Right cardiac atrium (tissue), 5 donors: ENCODE results near the gene RPTOR. TPM values are rescaled to one million over a fixed set of nuclear protein-coding genes. Genes with fewer than 3 reads are reported as not detected.
"Not testable (repeated sequence)": the region's sequence is repeated elsewhere in the genome, so short reads cannot be mapped to it uniquely, and the experiment has no call there.

ENCODE experiments used
- ATAC-seq, 2 donors: fragments of 200-7000 bp; cut with Tn5 transposase; one replicate each; pipeline versions ENCODE4 v1.8.0 to v1.9.1; 2020; ENCODE audit warnings: moderate library complexity in 2 of 2, mild to moderate bottlenecking in 1 of 2
- DNase-seq, 3 donors: peaks; one replicate each; pipeline ENCODE4 v3.0.0-alpha.2; 2020
- H3K27ac ChIP-seq: one replicate; pipeline ENCODE4 v1.5.1; 2013; ENCODE audit warnings: mild to moderate bottlenecking, low read length, control low read depth, moderate library complexity
- H3K27me3 ChIP-seq: one replicate; pipeline ENCODE4 v1.6.1; 2013; ENCODE audit not compliant: control insufficient read depth, insufficient read depth
- H3K4me1 ChIP-seq: one replicate; pipeline ENCODE4 v1.6.1; 2013; ENCODE audit warnings: low read length; ENCODE audit not compliant: control insufficient read depth, insufficient read depth
- H3K4me3 ChIP-seq: one replicate; pipeline ENCODE4 v1.5.1; 2013; ENCODE audit warnings: low read length, control low read depth
- H3K9me3 ChIP-seq: one replicate; pipeline ENCODE4 v1.6.1; 2013; ENCODE audit warnings: low read length; ENCODE audit not compliant: control insufficient read depth
- WGBS: extraction: QIAGEN DNeasy Blood & Tissue Kit; methylation state at CpG from one replicate; pipeline ENCODE4 v1.1.7; 2013; 5-methylcytosine and 5-hydroxymethylcytosine counted together
- intact Hi-C, 4 donors: fragments of 100-400 bp; cut with DNase I; formaldehyde crosslinking; loops; one replicate each; pipeline versions ENCODE4 v1.11.0 to v1.14.0; 2022 to 2023
- polyA plus RNA-seq: library from polyadenylated mRNA; stranded (reverse); fragments of 200-250 nt; gene quantifications from one replicate; pipeline ENCODE4 v1.2.3, GENCODE V29; 2013
- total RNA-seq, 4 donors: library from RNA; stranded (reverse); fragmentation: NEBNext Ultra II Directional; extraction: Animal tissue kit (Norgen Biotek cat#: 25700); gene quantifications; one replicate each; pipeline ENCODE4 v1.2.1, GENCODE V29; 2021
- donor health status: healthy with polysubstance abuse.
- donor health status: DM: no; HTN: yes; CAD: no.
- donor health status: DM: no; HTN: no; CAD: no.
- donor health status: DM: no; HTN: yes; CAD: no; lungs with severe emphysema.
- donor health status: DM: yes; HTN: yes; CAD: no.

RPTOR gene
- total and polyA plus RNA-seq, 5 donors: 15.2 to 27.0 (median 25.3) TPM

- WGBS: 95% methylated on average over 5 of the region's 5 CpGs
- intact Hi-C loops: no loop called here
- Histone ChIP-seq H3K27ac (no peak overlapping the region), H3K9me3 (no peaks in the 10 kb centered on the region), H3K27me3 (no peaks in the 10 kb centered on the region), H3K4me1 (no peaks in the 10 kb centered on the region), H3K4me3 (no peak overlapping the region)
- DNase-seq (no peak), ATAC-seq (no peak)
Observed at GRCh38 chr17:80813318-80813717, 268.7 kb downstream of the RPTOR start.

GRCh38 chr17:80814491-80814890 lies 269.9 kb downstream of the RPTOR start:
- Histone ChIP-seq H3K4me1 (no peaks in the 10 kb centered on the region), H3K27ac (no peak overlapping the region), H3K27me3 (no peaks in the 10 kb centered on the region), H3K4me3 (no peak overlapping the region), H3K9me3 (no peaks in the 10 kb centered on the region)
- ATAC-seq: no peak
- intact Hi-C loops: no loop called here
- DNase-seq: no peak
- WGBS: 97% methylated on average over 9 of the region's 9 CpGs

- intact Hi-C loops: no loop called here
- ATAC-seq (no peak), DNase-seq (no peak)
- H3K27me3 ChIP-seq: no peaks in the 10 kb centered on the region
- no peak overlapping the region for H3K27ac ChIP-seq
- no peaks in the 10 kb centered on the region for H3K9me3 ChIP-seq
- no peak overlapping the region for H3K4me3 ChIP-seq
- no peaks in the 10 kb centered on the region for H3K4me1 ChIP-seq
- 84% methylated on average over 10 of the region's 10 CpGs for WGBS
Observed at GRCh38 chr17:80815151-80815681, 270.6 kb downstream of the RPTOR start.

GRCh38 chr17:80815718-80816117 lies 271.1 kb downstream of the RPTOR start:
- H3K9me3 ChIP-seq, DNase-seq, intact Hi-C loops, H3K4me3 ChIP-seq, H3K27me3 ChIP-seq, ATAC-seq, H3K27ac ChIP-seq, H3K4me1 ChIP-seq: not testable (repeated sequence)
- WGBS: 97% methylated on average over 23 of the region's 23 CpGs

- H3K4me1 ChIP-seq: no peaks in the 10 kb centered on the region
- no peak for DNase-seq
- no peak for ATAC-seq
- H3K27me3 ChIP-seq: no peaks in the 10 kb centered on the region
- H3K9me3 ChIP-seq: no peaks in the 10 kb centered on the region
- intact Hi-C loops: no loop called here
- no peak overlapping the region for H3K27ac ChIP-seq
- H3K4me3 ChIP-seq: no peak overlapping the region
- WGBS: 94% methylated on average over 24 of the region's 24 CpGs
Observed at GRCh38 chr17:80816241-80817103, 271.8 kb downstream of the RPTOR start.

GRCh38 chr17:80817321-80817845 lies 272.7 kb downstream of the RPTOR start:
- no peak for ATAC-seq
- DNase-seq: no peak
- Histone ChIP-seq H3K9me3 (no peaks in the 10 kb centered on the region), H3K4me3 (no peak overlapping the region), H3K27me3 (no peaks in the 10 kb centered on the region), H3K4me1 (no peaks in the 10 kb centered on the region), H3K27ac (no peak overlapping the region)
- WGBS: 95% methylated on average over 11 of the region's 11 CpGs
- intact Hi-C loops: no loop called here

GRCh38 chr17:80817861-80818260 lies 273.2 kb downstream of the RPTOR start:
- ATAC-seq: no peak
- Histone ChIP-seq H3K27me3 (no peaks in the 10 kb centered on the region), H3K4me3 (no peak overlapping the region), H3K27ac (no peak overlapping the region), H3K9me3 (no peaks in the 10 kb centered on the region), H3K4me1 (no peaks in the 10 kb centered on the region)
- no peak for DNase-seq
- intact Hi-C loops: no loop called here
- 89% methylated on average over 10 of the region's 10 CpGs for WGBS

DNA sequence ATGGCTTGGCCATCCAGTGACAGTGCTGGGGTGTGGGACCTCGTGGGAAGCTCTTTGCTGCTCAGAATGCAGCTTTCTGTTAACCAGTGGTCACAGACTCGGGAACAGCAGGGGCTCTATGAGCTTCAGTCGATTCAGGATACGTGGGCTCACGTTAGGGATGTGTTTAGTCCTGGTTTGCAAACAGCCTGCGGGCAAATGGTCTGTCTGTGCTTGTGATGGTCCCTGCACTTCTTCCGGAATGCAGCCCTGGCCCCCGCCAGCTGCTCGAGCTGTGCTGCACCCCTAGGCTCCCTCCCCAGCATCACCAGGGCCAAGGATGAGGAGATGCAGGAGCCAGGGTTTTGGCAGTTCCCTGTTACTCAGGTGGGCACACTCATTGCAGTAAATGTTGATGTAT lies 274.2 kb downstream of the RPTOR start:
- Histone ChIP-seq H3K4me1 (no peaks in the 10 kb centered on the region), H3K27me3 (no peaks in the 10 kb centered on the region), H3K4me3 (no peak overlapping the region), H3K9me3 (no peaks in the 10 kb centered on the region), H3K27ac (no peak overlapping the region)
- ATAC-seq: no peak
- 90% methylated on average over 9 of the region's 9 CpGs for WGBS
- no peak for DNase-seq
- intact Hi-C loops: no loop called here

- Histone ChIP-seq H3K9me3 (no peaks in the 10 kb centered on the region), H3K27ac (no peak overlapping the region), H3K4me1 (no peaks in the 10 kb centered on the region), H3K4me3 (no peak overlapping the region), H3K27me3 (no peaks in the 10 kb centered on the region)
- no peak for DNase-seq
- intact Hi-C loops: no loop called here
- 74% methylated on average over 23 of the region's 23 CpGs for WGBS
- ATAC-seq: no peak
Observed at GRCh38 chr17:80819422-80820164, 275.0 kb downstream of the RPTOR start.

GRCh38 chr17:80820331-80820730 lies 275.7 kb downstream of the RPTOR start:
- Histone ChIP-seq H3K4me1 (no peaks in the 10 kb centered on the region), H3K4me3 (no peak overlapping the region), H3K9me3 (no peaks in the 10 kb centered on the region), H3K27me3 (no peaks in the 10 kb centered on the region), H3K27ac (no peak overlapping the region)
- intact Hi-C loops: no loop called here
- WGBS: 90% methylated on average over 13 of the region's 13 CpGs
- DNase-seq: no peak
- no peak for ATAC-seq

GRCh38 chr17:80821546-80821945 lies 276.9 kb downstream of the RPTOR start:
- Histone ChIP-seq H3K4me1 (no peaks in the 10 kb centered on the region), H3K4me3 (no peak overlapping the region), H3K27me3 (no peaks in the 10 kb centered on the region), H3K9me3 (no peaks in the 10 kb centered on the region), H3K27ac (no peak overlapping the region)
- no peak for ATAC-seq
- DNase-seq: peak in 1 of 3 donors; percentile 37
- WGBS: 96% methylated on average over 18 of the region's 18 CpGs
- intact Hi-C loops: no loop called here
